ENCODE data around the gene MISFA. TPM values are rescaled to one million over a fixed set of nuclear protein-coding genes. Genes with fewer than 3 reads are reported as not detected.
"Not testable (repeated sequence)": the region's sequence is repeated elsewhere in the genome, so short reads cannot be mapped to it uniquely, and the experiment has no call there.

The MISFA gene
- total and polyA plus RNA-seq, 2 experiments from 2014 or later, result 2.0 TPM; not detected in 1

GRCh38 chr11:18633256-18634139 lies 33.9 kb downstream of the MISFA start:
- Histone ChIP-seq H3K4me1 (ENCODE audit: insufficient read depth) (peaks cover 13% of the 10 kb centered on the region), H3K27me3 (no peaks in the 10 kb centered on the region), H3K9me3 (ENCODE audit: low read depth) (no peaks in the 10 kb centered on the region), H2AFZ (peak overlapping the region; percentile 62), H3K27ac (peak overlapping the region; percentile 89), H3K36me3 (replicated peaks; ENCODE audit: insufficient read depth, low read depth) (no peaks in the 10 kb centered on the region), H4K20me1 (ENCODE audit: insufficient read depth, poor library complexity, severe bottlenecking) (peaks cover 26% of the 10 kb centered on the region), H3K9me2 (replicated peaks; ENCODE audit: insufficient read depth) (no peaks in the 10 kb centered on the region), H3K79me2 (peaks cover 55% of the 10 kb centered on the region), H3K4me2 (peak overlapping the region; percentile 93), H3K4me3 (peak overlapping the region; percentile 74)
- WGBS (ENCODE audit: low lambda C conversion rate, missing lambda C conversion rate), result 9% methylated on average over 31 of the region's 31 CpGs
- peak; percentile 32 for DNase-seq (ENCODE audit: low spot score)
- TF ChIP-seq CTCF (IDR thresholded peaks at IDR 0.05; ENCODE audit: poor library complexity) (no peak), EZH2phosphoT487 (IDR thresholded peaks at IDR 0.05; ENCODE audit: low read depth, severe bottlenecking, unreplicated experiment) (no peak), EZH2 (IDR thresholded peaks at IDR 0.05; ENCODE audit: borderline replicate concordance) (no peak)

GRCh38 chr11:18634140-18635032 lies 34.8 kb downstream of the MISFA start, which contains the start of gene SPTY2D1:
TSS of gene SPTY2D1 (minus strand) at chr11:18634342. CDS start at chr11:18634257, 85 bp downstream.
- Histone ChIP-seq H3K27me3 (no peaks in the 10 kb centered on the region), H3K4me3 (peak within 1 kb of the TSS; percentile 74), H3K4me1 (ENCODE audit: insufficient read depth) (peaks cover 13% of the 10 kb centered on the region), H3K4me2 (peak within 1 kb of the TSS; percentile 93), H4K20me1 (ENCODE audit: insufficient read depth, poor library complexity, severe bottlenecking) (peaks cover 17% of the 10 kb centered on the region), H2AFZ (peak within 1 kb of the TSS; percentile 83), H3K9me3 (ENCODE audit: low read depth) (no peaks in the 10 kb centered on the region), H3K9me2 (replicated peaks; ENCODE audit: insufficient read depth) (no peaks in the 10 kb centered on the region), H3K27ac (peak within 1 kb of the TSS; percentile 97), H3K79me2 (peaks cover 46% of the 10 kb centered on the region), H3K36me3 (replicated peaks; ENCODE audit: insufficient read depth, low read depth) (no peaks in the 10 kb centered on the region)
- TF ChIP-seq CTCF (IDR thresholded peaks at IDR 0.05; ENCODE audit: poor library complexity) (no peak), EZH2phosphoT487 (IDR thresholded peaks at IDR 0.05; ENCODE audit: low read depth, severe bottlenecking, unreplicated experiment) (no peak), EZH2 (IDR thresholded peaks at IDR 0.05; ENCODE audit: borderline replicate concordance) (no peak)
- 1% methylated on average over 60 of the region's 60 CpGs for WGBS (ENCODE audit: low lambda C conversion rate, missing lambda C conversion rate)
- peak; percentile 99 for DNase-seq (ENCODE audit: low spot score)

- Histone ChIP-seq H3K4me3 (no peak overlapping the region), H3K36me3 (replicated peaks; ENCODE audit: insufficient read depth, low read depth) (no peaks in the 10 kb centered on the region), H3K4me2 (no peak overlapping the region), H4K20me1 (ENCODE audit: insufficient read depth, poor library complexity, severe bottlenecking) (no peaks in the 10 kb centered on the region), H3K27me3 (no peaks in the 10 kb centered on the region), H3K9me3 (ENCODE audit: low read depth) (no peaks in the 10 kb centered on the region), H2AFZ (no peak overlapping the region), H3K4me1 (ENCODE audit: insufficient read depth) (no peaks in the 10 kb centered on the region), H3K9me2 (replicated peaks; ENCODE audit: insufficient read depth) (no peaks in the 10 kb centered on the region), H3K27ac (no peak overlapping the region), H3K79me2 (no peaks in the 10 kb centered on the region)
- TF ChIP-seq CTCF (IDR thresholded peaks at IDR 0.05; ENCODE audit: poor library complexity), result no peak
- no peak for TF ChIP-seq EZH2phosphoT487 (IDR thresholded peaks at IDR 0.05; ENCODE audit: low read depth, severe bottlenecking, unreplicated experiment)
- TF ChIP-seq EZH2 (IDR thresholded peaks at IDR 0.05; ENCODE audit: borderline replicate concordance), result no peak
- 86% methylated on average over 1 of the region's 1 CpG for WGBS (ENCODE audit: low lambda C conversion rate, missing lambda C conversion rate)
- DNase-seq (ENCODE audit: low spot score), result no peak
These were observed 42.1 kb downstream of the MISFA start for GRCh38 chr11:18641677-18642076.

GRCh38 chr11:18643034-18643433 lies 43.4 kb downstream of the MISFA start:
- not testable (repeated sequence) for DNase-seq (ENCODE audit: low spot score); H3K9me2 ChIP-seq (replicated peaks; ENCODE audit: insufficient read depth); H3K27ac ChIP-seq; H3K4me3 ChIP-seq; H3K9me3 ChIP-seq (ENCODE audit: low read depth); H3K4me1 ChIP-seq (ENCODE audit: insufficient read depth); H2AFZ ChIP-seq; H3K4me2 ChIP-seq; H3K27me3 ChIP-seq; H3K36me3 ChIP-seq (replicated peaks; ENCODE audit: insufficient read depth, low read depth); H4K20me1 ChIP-seq (ENCODE audit: insufficient read depth, poor library complexity, severe bottlenecking); H3K79me2 ChIP-seq
- 84% methylated on average over 4 of the region's 4 CpGs for WGBS (ENCODE audit: low lambda C conversion rate, missing lambda C conversion rate)
